Astrocyte (in vitro differentiated cells and primary cell): ENCODE data around the gene PCLO.

ENCODE experiments used
- CTCF ChIP-seq: IDR thresholded peaks from 2 replicates; pipeline ENCODE4 v1.5.1; 2011; ENCODE audit warnings: low read depth, mild to moderate bottlenecking, inconsistent platforms, low read length, moderate library complexity; ENCODE audit not compliant: insufficient read depth
- EZH2 ChIP-seq: IDR thresholded peaks from 2 replicates; pipeline ENCODE4 v1.6.1; 2012; ENCODE audit warnings: mild to moderate bottlenecking, low read length, inconsistent platforms; ENCODE audit not compliant: insufficient read depth

GRCh38 chr7:83162402-83163256 is at the start of gene PCLO:
- no peak for TF ChIP-seq EZH2
- no peak for TF ChIP-seq CTCF
